ENCODE measurements around the gene CAPNS1.
"Not testable (repeated sequence)": the region's sequence is repeated elsewhere in the genome, so short reads cannot be mapped to it uniquely, and the experiment has no call there.

The CAPNS1 gene

DNA sequence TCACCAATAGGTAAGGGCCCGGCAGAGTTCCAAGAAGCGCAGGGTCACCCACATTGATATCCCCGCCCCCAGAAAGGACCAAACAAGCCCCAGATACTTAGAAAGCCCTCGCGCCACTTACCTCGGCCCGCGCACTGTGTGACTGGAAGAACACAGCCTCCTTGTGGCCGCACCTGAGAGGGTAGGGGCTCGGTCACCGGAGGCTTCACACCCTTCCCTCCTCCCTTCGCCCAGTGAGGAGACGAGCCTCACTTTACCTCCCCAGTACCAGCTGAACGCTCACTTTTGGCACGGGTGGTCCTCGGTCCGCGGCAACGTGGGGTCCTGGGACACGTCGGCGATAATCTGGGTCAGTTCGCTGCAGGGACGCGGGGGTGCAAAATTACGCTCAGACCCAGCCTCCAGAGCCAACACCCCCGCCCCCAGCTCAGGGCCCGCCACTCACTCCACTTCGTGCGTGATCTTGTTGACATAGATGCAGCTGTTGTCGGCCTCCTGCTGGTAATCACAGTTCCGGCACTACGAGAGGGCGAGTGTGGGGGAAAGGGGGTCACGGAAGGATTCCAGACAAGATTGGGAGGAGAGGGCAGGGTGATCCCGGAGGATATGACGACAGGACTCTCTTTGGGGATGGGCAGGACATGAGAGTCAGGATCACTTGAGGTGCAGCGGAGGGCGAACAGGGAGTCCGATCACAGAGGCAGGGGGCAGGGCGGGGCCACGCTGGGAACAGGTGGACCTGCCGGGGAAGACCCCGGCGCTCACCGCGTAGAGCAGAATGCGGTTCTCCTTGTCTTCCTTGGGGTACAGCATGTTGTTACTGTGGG is 25.8 kb upstream of the CAPNS1 start:
- DNase-seq (ENCODE audit: low read depth in 2 of 2, low spot score in 1 of 2): no peak

DNA sequence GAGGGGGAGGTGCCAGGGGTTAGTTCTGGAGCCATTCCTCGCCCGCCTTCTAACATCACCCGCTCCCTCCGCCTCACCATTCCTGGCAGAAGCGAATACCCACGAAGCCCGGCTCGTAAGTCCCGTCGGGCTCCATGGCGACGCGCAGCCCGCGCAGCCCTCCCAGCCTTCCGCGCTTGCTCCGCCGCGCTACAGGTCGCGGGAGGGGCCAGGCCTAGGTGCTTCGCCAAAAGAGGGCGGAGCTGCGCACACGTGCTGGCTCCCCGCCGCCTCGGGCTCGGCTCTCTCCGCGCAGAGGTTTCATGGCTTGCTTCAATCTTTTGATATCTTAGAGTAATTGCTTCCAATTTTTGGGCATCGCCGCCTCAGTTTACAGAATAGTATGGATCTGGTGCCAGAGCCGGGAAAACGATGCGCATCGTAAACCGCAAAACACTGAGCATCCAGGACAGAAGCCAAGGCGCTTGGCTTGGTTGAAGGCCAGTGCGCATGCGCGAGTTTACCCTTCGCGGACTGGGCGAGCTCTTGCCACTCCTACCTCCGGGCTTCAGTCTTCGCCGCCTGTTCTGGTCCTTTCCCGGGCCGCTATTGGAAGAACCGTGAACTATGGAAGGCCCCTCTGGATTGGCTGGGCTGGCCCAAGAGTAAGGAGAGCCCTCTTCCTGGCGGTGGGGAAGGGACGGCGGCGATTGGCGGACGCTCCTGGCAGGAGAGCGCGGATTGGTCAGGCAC is 25.0 kb upstream of the CAPNS1 start, which contains the start of gene POLR2I:
Gene POLR2I (minus strand): TSS at position 155 of the 732 bp plus-strand sequence. CDS start 19 bp downstream, at position 136.
- DNase-seq (ENCODE audit: low read depth in 2 of 2, low spot score in 1 of 2): peak; percentile 94 to 98

GRCh38 chr19:36115453-36116343 is 24.2 kb upstream of the CAPNS1 start, which contains the start of gene TBCB:
TBCB (plus strand) TSS chr19:36115468; CDS start chr19:36115561, 93 bp downstream.
- DNase-seq (ENCODE audit: low read depth in 2 of 2, low spot score in 1 of 2): peak; percentile 83 to 85

- DNase-seq (ENCODE audit: low read depth in 2 of 2, low spot score in 1 of 2): no peak
These were observed 23.6 kb upstream of the CAPNS1 start for GRCh38 chr19:36116344-36116637.

DNA sequence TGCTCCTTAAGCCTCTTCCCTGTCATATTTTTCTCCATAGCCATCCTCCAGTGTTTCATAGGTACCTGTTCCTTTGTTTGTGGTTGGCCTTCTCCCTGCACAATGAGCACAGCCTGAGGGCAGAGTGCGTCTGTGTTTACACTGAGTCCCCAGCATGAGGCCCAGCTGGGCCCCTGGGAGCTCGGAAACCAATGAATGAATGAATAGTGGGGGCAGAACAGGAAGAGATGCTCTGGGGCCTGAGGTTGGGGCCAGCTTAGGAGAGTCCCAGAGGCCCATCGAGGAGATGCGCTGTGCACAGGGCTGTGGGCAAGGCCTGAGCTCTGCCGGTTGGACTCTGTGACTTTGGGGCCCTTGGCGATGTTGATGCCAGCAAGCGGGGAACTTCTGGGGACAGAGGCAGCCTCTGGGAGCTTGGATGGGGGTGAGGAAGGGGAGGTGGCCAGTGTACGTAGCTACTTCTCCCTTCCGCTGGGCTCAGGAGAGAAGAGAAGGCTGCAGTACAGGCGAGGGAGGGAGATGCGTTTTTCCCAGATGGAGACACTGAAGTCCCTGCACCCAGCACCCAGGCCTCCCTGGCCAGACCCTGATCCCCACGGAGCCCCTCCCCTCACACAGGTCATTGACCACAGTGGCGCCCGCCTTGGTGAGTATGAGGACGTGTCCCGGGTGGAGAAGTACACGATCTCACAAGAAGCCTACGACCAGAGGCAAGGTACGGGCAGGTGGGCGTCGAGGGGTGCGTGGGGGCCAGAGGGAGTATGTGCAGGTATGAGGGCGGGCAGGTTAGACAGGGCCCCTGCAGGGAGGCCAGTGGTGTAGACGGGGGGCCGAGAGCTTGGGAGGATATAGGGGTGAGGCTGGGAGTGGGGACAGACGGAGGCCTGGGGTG is 19.5 kb upstream of the CAPNS1 start:
- no peak for DNase-seq (ENCODE audit: low read depth in 2 of 2, low spot score in 1 of 2)

DNA sequence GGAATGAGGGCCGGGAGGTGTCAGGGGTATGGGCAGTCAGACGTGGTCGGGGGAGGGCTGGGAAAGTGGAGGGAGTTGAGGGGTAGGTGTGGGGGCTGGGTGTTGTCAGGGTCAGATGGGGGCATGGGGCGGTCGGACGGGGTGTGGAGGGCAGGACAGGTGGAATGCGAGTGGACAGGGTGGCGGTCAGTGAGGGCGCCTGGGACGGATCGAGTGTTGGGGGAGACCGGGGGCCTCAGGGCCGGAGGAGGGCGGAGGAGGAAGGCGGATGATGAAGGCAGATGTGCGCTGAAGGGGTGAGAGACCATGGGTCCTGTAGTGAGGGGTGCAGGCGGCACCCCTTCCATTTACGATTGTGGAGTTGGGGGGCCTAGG is 18.9 kb upstream of the CAPNS1 start:
- no peak for DNase-seq (ENCODE audit: low read depth in 2 of 2, low spot score in 1 of 2)

DNA sequence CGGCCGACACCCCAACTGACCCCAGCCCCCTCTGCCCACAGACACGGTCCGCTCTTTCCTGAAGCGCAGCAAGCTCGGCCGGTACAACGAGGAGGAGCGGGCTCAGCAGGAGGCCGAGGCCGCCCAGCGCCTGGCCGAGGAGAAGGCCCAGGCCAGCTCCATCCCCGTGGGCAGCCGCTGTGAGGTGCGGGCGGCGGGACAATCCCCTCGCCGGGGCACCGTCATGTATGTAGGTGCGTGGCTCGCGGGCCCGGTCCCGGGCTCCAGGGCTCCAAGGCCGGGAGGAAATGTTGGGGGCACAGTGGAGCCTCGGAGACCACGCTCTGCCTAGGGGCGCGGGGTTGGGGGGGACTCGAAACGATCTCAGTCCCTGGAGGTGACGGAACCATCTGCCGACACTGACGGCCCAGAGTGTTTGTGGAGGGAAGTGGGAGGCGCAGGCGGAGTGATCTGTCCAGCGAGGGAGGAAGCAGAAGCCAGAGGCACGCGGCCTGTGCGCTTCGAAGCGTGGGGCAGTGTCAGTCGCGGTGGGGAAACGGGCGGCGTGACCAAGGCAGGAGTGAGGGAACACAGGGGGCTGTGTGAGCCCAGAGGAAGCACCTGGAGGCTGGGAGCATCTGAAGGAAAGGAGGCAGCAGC is 18.3 kb upstream of the CAPNS1 start:
- DNase-seq (ENCODE audit: low read depth in 2 of 2, low spot score in 1 of 2): no peak

DNA sequence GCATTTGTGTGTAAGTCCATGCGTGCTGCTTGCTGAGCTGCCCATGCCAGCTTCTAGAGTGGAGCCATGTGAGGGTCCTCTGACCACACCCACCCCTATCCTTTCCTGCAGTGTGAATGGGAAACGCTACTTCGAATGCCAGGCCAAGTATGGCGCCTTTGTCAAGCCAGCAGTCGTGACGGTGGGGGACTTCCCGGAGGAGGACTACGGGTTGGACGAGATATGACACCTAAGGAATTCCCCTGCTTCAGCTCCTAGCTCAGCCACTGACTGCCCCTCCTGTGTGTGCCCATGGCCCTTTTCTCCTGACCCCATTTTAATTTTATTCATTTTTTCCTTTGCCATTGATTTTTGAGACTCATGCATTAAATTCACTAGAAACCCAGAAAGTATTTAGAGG is 14.3 kb upstream of the CAPNS1 start:
- no peak for DNase-seq (ENCODE audit: low read depth in 2 of 2, low spot score in 1 of 2)

GRCh38 chr19:36128392-36128736 is 11.5 kb upstream of the CAPNS1 start:
- DNase-seq (ENCODE audit: low read depth in 2 of 2, low spot score in 1 of 2): no peak

- DNase-seq (ENCODE audit: low read depth in 2 of 2, low spot score in 1 of 2): not testable (repeated sequence)
These were observed 8.6 kb upstream of the CAPNS1 start for GRCh38 chr19:36131221-36131620.

DNA sequence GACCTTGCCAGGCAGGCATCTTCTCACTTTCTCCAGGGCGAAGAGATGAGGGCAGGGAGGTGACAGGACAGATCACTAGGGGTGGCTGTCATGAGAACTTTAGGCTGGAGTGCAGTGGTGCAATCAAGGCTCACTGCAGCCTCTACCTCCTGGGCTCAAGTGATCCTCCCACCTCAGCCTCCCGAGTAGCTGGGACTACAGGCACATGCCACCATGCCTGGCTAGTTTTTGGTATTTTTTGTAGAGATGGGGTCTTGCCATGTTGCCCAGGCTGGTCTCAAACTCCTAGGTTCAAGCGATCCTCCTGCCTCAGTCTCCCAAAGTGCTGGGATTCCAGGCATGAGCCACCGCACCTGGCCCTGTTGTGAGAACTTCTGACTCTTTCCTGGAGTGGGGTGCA is 5.0 kb upstream of the CAPNS1 start:
- DNase-seq (ENCODE audit: low read depth in 2 of 2, low spot score in 1 of 2): not testable (repeated sequence)

DNA sequence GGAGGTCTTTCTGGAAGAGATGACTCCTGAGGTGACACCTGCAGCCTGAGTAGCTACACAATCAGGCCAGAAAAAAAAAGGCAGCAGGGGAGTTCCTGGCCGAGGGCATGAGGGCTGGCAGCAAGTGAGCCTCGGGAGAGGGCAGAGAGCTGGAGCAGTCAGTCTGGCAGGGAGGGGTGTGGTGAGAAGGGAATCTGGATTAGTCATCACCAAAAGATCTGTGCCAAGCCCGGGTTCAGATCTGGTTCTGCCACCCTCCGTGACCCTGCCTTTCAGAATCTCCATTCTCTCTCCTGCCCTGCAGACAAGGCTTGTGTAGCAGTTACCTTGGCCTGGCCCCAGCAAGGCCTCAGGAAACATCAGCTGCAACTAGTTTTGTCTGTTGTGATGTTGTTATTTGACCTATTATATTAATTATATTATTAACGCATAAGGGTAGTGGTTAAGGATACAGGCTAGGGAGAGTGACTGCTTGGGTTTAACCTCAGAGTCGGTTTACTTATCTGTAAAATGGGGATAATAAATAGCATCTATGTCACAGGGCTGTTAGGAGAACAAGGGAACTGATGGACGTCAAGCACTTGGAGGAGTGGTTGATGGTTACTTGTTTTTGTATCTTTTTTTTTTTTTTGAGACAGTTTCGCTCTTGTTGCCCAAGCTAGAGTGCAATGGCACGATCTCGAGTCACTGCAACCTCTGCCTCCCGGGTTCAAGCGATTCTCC is 2.7 kb upstream of the CAPNS1 start:
- no peak for DNase-seq (ENCODE audit: low read depth in 2 of 2, low spot score in 1 of 2)

DNA sequence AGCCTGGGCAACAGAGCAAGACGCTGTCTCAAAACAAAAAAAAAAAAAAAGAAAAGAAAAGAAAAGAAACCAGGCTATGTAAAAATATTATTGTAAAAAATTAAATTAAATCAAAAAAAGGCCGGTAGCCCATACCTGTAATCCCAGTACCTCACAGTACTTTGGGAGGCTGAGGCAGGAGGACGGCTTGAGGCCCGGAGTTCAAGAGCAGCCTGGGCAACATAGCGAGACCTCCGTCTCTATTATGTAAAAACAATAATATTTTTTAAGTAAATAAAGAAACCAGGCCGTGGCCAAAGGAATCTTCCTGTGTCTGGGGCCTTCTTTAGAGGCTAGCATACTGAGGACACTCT is 770 bp upstream of the CAPNS1 start:
- DNase-seq (ENCODE audit: low read depth in 2 of 2, low spot score in 1 of 2): no peak

DNA sequence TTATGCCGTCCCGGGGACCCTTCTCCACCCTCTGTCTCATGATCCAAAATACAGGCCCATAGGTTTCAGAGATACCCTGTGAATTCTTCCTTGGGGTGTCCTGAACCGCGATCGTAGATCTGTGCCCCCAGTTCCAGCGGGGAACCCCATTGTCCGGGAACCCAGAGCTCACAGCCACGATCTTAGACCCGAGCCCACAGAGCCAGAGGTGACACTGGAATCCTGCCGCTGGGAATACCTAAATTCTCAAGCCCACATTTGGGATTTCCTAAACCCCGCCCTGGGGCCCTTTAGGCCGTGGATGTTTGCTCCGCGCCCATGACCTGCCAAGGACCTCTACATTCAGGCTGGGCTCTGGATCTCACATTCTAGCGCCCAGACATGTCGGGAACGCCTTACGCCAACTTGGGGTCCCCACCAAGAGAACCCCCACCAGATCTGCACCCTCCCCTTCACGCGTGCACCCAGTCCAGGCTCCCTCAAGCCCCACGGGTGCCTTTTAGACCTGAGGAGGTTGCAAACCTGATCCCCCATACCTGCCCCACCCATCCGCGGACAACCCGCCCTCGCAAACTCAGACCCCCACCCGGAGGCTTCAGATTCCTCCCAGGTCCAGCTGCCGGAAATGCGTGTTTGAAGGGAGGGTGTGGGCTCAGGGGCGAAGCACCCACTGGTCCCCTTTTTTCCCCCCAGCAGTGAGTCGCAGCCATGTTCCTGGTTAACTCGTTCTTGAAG is 605 bp downstream of the CAPNS1 start:
- peak in 1 of 2 donors; percentile 19 for DNase-seq (ENCODE audit: low read depth in 2 of 2, low spot score in 1 of 2)

DNA sequence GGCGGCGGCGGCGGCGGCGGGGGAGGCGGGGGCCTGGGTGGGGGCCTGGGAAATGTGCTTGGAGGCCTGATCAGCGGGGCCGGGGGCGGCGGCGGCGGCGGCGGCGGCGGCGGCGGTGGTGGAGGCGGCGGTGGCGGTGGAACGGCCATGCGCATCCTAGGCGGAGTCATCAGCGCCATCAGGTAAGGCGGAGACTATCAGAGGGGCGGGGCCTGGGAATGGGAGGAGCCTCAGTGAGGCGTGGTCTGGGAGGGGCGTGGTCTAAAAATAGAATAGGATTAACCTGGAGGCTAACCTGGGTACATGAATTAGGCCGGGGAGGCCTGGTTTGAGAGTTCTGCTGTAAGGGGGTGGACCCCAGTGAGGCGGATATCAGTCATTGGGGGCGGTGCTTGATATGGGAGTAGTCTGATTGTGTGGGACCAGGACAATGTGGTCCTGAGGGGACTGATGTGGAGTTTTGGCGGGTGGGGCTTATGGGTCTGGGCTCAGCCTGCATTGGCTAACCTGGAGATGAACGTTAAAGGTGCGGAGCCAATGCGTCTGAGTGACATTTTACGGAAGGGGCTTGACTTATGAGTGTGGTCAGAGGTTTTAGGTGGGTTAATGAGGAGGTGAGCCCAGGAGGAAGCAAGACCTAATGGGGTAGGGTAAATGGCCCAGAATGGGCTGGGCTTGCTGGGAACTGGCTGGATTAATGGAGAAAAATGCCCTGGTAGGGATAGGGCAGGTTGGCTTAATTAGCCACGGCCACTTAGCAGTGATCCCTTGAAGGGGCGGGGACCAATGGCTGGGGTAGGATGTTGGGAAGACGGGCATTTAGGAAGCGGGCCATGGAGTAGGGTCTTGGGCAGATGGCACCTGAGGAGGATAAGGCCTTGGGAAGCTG is 1.4 kb downstream of the CAPNS1 start:
- DNase-seq (ENCODE audit: low read depth in 2 of 2, low spot score in 1 of 2): peak; percentile 75 to 92

DNA sequence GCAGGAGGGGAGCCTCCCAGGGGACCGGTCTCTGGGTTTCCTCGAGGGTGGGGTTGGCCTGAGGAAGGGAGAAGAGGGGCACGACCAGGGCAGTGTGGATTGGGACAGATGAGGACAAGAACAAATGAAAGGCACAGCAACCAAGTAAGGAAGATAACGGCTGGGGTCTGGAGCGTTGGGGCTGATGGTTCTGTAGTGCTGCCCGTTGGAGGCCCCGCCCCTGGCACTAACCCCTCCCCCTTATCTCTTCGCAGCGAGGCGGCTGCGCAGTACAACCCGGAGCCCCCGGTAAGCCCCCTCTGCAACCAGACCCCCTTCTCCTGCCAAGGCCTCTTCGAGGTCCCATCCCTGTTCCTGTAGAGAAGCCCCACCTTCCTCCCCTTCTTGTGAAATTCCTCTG is 2.2 kb downstream of the CAPNS1 start:
- DNase-seq (ENCODE audit: low read depth in 2 of 2, low spot score in 1 of 2): no peak

GRCh38 chr19:36142496-36142895 is 2.6 kb downstream of the CAPNS1 start:
- no peak for DNase-seq (ENCODE audit: low read depth in 2 of 2, low spot score in 1 of 2)

GRCh38 chr19:36144624-36145023 is 4.8 kb downstream of the CAPNS1 start:
- no peak for DNase-seq (ENCODE audit: low read depth in 2 of 2, low spot score in 1 of 2)

Measured in stimulated activated CD8-positive, alpha-beta memory T cell treated with anti-CD3 and anti-CD28 coated beads, Interleukin-4, amount 100 ng/mL, for 4 hours (primary cell).